Keratinocyte (primary cell): ENCODE measurements around the gene MYBPHL.

Experiments used
- CTCF ChIP-seq, 3 experiments: IDR thresholded peaks in 1 of 3; conservative IDR thresholded peaks in 1 of 3; optimal IDR thresholded peaks in 1 of 3; 2 replicates in 2 of 3; 3 replicates in 1 of 3; pipeline versions ENCODE3 to v1.5.1; 2011; ENCODE audit warnings: low read length in 3 of 3, mild to moderate bottlenecking in 3 of 3, moderate library complexity in 2 of 3, control low read depth in 1 of 3, inconsistent platforms in 1 of 3; ENCODE audit not compliant: insufficient read depth in 2 of 3; ENCODE audit errors: extremely low read depth in 1 of 3
- EZH2 ChIP-seq: IDR thresholded peaks from one replicate; pipeline ENCODE4 v1.6.1; 2012; ENCODE audit warnings: inconsistent platforms, mild to moderate bottlenecking, low read length, moderate library complexity

- TF ChIP-seq CTCF (optimal IDR thresholded peaks at IDR 0.05 in 1 of 3, IDR thresholded peaks at IDR 0.05 in 1 of 3, conservative IDR thresholded peaks at IDR 0.05 in 1 of 3; ENCODE audit: extremely low read depth in 1 of 3, insufficient read depth in 2 of 3, low read length in 3 of 3) = no peak
- no peak for TF ChIP-seq EZH2
These were observed 49.7 kb upstream of the MYBPHL start for GRCh38 chr1:109356505-109356904.
